Measurements from ENCODE around the gene CDC25A. TPM values are rescaled to one million over a fixed set of nuclear protein-coding genes. Genes with fewer than 3 reads are reported as not detected.

Gene CDC25A
- 7.9 and 24.8 TPM in 2 replicates for total RNA-seq

DNA sequence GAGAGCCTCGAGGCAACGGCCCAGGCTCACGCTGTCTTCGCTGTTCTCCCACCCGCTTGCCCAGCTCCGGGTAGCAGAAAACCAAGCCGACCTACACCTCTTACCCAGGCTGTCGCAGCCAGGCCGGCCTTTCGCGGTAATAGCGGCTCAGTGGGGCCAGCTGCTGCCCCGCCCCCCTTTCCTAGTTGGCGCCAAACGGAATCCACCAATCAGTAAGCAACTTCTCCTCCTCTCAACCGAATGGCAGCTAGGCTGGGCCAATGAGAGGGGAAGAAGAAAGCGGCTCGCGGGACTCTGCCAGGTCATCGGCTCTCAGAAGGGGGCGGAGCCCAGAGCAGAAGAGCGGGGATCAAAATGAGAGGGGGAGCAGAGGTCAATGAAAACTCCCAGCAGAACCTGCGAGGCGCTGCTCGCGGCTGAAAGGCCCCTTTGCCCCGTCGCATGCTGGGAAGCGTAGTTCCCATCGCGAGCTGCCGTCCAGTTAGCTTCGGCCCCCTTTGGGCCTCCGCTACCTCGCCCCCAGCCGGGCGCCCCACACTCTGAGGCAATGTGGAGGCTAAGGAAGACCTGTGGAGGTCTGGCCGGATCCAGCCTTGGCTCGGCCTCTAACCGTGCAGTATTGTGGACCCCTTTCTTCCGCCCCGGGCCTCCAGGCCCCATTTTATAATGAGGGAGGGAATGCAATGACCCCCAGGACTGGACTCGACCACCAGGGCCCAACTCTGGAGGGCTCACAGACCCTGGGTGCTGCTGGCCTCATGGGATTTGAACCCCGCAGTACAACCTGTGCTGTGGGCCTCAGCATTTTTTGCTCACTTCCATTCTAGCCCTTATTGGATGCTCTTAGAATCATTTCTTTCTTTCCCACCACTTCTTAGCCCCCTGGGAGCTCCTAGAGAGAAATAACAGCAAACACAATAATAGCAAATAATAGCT is at the start of gene CDC25A:
TSS of gene CDC25A (minus strand) at position 152 of the 936 bp plus-strand sequence. CDS start 470 bp downstream, outside the sequence.

DNA sequence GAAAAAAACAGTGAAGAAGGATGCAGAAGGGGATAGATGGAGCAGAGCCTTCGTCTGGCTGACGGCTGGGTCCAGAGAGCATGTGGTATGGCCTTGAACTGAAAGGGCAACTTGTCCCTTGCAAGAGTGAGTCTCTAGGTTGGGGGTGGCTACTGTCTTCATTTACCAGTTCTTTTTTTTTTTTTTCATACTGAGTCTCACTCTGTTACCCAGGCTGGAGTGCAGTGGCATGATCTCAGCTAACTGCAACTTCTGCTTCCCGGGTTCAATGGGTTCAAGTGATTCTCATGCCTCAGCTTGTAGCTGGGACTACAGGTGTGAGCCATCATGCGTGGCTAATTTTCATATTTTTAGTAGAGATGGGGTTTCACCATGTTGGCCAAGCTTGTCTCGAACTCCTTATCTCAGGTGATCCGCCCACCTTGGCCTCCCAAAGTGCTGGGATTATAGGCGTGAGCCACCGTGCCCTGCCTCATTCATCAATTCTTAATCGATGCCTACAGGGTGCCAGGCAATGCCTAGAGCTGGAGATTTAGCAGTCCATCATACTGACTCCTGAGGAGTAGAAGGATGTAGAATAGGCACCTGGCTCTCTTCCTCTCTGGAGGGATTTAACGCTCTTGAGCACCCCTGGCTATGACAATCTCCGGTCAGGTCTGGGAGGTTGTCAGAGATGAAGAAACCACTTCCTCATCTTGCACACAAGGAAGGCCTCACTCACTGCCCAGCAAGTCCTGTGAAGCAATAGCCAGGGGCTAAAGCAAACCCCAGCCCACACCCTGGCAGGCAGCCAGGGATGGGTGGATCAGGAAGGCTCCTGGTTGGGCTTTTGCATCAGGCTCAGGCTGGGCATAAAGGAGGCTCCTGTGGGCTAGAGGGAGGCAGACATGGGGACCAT is 34.6 kb upstream of the CDC25A start, which contains the start of gene CAMP:
TSS of gene CAMP (plus strand) at position 880 of the 898 bp plus-strand sequence. CDS start at position 897, 17 bp downstream.

Other genes starting within 250 kb of the CDC25A start
- gene MAP4, start 172.0 kb downstream of the CDC25A start, total RNA-seq, result 154 and 165 TPM in 2 replicates
- gene CAMP, start 35.1 kb upstream of the CDC25A start, total RNA-seq, result not detected in 2 replicates
- 2.6 and 3.3 TPM in 2 replicates for gene ZNF589, start 52.7 kb upstream of the CDC25A start, total RNA-seq
- 27.2 and 28.9 TPM in 2 replicates for gene NME6, start 113.0 kb upstream of the CDC25A start, total RNA-seq
- gene SPINK8, start 145.2 kb upstream of the CDC25A start, total RNA-seq, result not detected in 2 replicates
- gene FBXW12, start 183.8 kb upstream of the CDC25A start, total RNA-seq, result 0.25 TPM in 1 of 2 replicates, not detected in the other
- gene PLXNB1, start 241.7 kb upstream of the CDC25A start, total RNA-seq, result 55.9 and 190 TPM in 2 replicates

Measured in mesangial cell (primary cell).